IPS-15b (cell line): ENCODE data around the gene UNK.
"Not testable (repeated sequence)": the region's sequence is repeated elsewhere in the genome, so short reads cannot be mapped to it uniquely, and the experiment has no call there.

Experiments
- H3K27me3 ChIP-seq: one replicate; pipeline ENCODE4 v1.6.1; 2013; ENCODE audit warnings: low read length; ENCODE audit not compliant: control insufficient read depth, insufficient read depth
- H3K36me3 ChIP-seq: one replicate; pipeline ENCODE4 v1.6.1; 2013; ENCODE audit warnings: low read length; ENCODE audit not compliant: control insufficient read depth, insufficient read depth
- H3K4me1 ChIP-seq: one replicate; pipeline ENCODE4 v1.6.1; 2013; ENCODE audit warnings: mild to moderate bottlenecking, low read length; ENCODE audit not compliant: control insufficient read depth, insufficient read depth
- H3K4me3 ChIP-seq: one replicate; pipeline ENCODE4 v1.5.1; 2013; ENCODE audit warnings: low read depth, low read length
- H3K9ac ChIP-seq: one replicate; pipeline ENCODE4 v1.6.1; 2013; ENCODE audit warnings: low read depth, mild to moderate bottlenecking, low read length
- H3K9me3 ChIP-seq: one replicate; pipeline ENCODE4 v1.6.1; 2013; ENCODE audit warnings: mild to moderate bottlenecking, low read length; ENCODE audit not compliant: control insufficient read depth, insufficient read depth

Gene UNK

DNA sequence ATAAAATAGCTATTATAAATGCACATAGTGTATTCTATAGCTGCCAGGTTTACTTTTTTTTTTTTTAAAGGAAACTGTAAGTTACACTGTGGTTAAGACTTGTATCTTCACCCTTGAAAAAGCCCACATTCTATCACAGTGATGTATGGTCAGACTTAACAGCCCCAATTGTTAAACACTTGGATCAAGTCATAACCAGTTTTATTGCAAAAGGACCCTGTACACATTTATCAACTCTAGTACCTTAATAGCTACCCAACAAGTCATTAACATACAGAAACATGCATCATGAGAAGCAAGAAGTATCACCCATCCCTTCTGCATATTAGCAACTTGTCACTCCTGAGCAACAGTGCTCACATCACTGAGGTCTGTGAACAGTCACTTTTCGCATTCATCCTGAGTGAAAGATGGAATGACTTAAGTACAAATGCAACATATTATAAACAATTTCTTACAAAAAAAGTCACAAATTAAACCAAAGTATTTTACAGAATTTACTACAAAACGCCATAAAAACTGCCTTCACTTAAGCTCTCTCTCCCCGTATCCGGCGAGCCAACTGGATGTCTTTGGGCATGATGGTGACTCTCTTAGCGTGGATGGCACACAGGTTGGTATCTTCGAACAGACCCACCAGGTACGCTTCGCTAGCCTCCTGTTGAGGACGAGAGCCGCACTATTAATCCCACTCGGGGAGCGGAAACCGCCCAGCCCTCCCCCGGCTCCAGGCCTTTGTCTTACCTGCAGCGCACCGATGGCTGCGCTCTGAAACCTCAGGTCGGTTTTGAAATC is 6.3 kb upstream of the UNK start:
- Histone ChIP-seq H3K9ac (peak overlapping the region; percentile 93), H3K4me3 (peak overlapping the region; percentile 90), H3K36me3 (peaks cover 15% of the 10 kb centered on the region)
- not testable (repeated sequence) for H3K4me1 ChIP-seq, H3K9me3 ChIP-seq, H3K27me3 ChIP-seq

DNA sequence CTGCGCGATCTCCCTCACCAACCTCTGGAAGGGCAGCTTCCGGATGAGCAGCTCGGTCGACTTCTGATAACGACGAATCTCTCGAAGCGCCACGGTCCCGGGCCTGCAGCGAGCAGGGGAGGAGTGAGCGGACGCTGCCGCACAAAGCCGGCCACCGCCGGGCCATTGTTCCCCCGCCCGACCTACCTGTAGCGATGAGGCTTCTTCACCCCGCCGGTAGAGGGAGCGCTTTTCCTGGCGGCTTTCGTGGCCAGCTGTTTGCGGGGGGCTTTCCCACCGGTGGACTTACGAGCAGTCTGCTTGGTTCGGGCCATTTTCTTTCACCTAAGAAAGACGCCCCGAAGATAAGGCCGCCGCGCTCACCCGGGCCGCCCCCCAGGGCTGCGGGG is 5.8 kb upstream of the UNK start:
- peak overlapping the region; percentile 90 for H3K4me3 ChIP-seq
- H3K9me3 ChIP-seq: no peaks in the 10 kb centered on the region
- peak overlapping the region; percentile 93 for H3K9ac ChIP-seq
- H3K36me3 ChIP-seq: peaks cover 15% of the 10 kb centered on the region
- H3K27me3 ChIP-seq: no peaks in the 10 kb centered on the region
- peaks cover 14% of the 10 kb centered on the region for H3K4me1 ChIP-seq

DNA sequence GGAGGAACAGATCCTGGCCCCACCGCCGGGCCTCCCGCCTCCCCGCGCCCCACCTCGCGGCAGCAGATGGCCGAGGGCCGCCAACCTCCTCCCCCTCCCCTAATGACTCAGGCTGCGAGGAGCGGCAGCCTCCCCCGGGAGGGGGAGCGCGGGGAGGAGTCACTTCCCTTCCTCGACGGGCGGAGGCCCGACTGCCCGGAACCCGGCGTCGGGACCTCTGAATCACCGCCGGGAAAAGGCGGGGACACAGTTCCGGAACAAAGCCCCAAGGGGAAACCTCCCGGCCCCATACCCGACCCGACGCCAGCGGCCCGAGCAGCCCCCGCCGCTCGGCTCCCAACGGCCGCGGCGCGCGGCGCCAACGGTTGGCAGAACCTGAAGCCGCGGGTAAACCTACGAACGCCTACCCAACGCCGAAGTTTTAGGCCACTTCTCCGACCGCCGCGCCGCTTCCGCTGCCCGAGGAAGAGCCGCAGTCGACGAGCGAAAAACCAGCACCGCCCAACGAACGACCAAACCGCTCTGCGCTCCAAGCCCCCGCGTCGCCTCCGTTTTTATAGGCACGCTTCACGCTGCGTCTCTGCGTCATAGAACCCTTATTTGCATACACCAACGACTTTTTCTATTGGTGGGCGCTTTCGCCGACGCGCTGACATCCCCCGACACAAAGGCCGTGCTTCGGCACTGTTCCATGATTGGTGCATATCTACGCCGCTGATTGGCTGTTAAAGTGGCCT is 5.2 kb upstream of the UNK start:
- no peaks in the 10 kb centered on the region for H3K27me3 ChIP-seq
- peaks cover 15% of the 10 kb centered on the region for H3K36me3 ChIP-seq
- H3K4me1 ChIP-seq: peaks cover 18% of the 10 kb centered on the region
- H3K9me3 ChIP-seq: no peaks in the 10 kb centered on the region
- H3K9ac ChIP-seq: peak overlapping the region; percentile 93
- H3K4me3 ChIP-seq: peak overlapping the region; percentile 90

DNA sequence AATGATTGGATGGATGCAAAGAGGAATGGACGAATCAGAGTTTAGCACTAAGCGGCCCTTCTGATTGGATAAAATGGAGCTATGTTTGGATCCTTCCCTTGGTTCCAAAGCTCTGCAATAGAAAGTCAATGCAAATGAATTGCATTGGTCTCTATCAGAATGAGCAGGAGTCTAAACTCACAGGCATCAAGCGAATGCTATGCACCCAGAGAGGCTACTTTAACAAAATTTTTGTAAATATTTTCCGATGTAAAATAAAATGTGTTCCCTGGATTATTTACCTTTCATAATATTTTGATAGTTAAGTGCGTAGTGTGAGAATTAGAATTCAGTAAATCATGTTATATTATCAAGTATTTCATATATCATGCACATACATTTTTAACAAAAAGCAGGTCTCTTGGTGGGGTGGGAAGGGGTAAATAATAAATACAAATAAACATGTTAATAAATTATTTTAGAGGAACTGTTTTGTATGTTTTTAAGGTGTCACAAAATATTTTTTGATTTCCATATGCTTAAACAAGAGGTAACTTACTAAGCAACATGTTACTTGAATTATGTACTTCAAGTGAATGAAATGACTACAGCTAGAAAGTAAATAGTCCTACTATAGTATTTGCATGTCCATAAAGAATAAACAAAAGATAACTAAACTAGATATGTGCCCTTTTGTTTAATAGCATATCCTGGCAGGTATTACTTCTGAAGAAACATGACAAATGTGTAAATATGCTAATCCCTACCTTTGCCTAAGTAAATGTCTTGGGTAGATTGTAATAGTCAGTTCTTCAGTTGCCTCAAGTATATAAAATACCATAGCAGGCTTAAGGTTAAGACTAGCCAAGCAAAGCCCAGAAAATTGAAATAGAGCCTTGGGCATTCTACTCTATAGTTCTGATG is 4.4 kb upstream of the UNK start:
- no peaks in the 10 kb centered on the region for H3K27me3 ChIP-seq
- H3K4me1 ChIP-seq: peaks cover 17% of the 10 kb centered on the region
- no peak overlapping the region for H3K9ac ChIP-seq
- H3K9me3 ChIP-seq: no peaks in the 10 kb centered on the region
- no peak overlapping the region for H3K4me3 ChIP-seq
- peaks cover 15% of the 10 kb centered on the region for H3K36me3 ChIP-seq

DNA sequence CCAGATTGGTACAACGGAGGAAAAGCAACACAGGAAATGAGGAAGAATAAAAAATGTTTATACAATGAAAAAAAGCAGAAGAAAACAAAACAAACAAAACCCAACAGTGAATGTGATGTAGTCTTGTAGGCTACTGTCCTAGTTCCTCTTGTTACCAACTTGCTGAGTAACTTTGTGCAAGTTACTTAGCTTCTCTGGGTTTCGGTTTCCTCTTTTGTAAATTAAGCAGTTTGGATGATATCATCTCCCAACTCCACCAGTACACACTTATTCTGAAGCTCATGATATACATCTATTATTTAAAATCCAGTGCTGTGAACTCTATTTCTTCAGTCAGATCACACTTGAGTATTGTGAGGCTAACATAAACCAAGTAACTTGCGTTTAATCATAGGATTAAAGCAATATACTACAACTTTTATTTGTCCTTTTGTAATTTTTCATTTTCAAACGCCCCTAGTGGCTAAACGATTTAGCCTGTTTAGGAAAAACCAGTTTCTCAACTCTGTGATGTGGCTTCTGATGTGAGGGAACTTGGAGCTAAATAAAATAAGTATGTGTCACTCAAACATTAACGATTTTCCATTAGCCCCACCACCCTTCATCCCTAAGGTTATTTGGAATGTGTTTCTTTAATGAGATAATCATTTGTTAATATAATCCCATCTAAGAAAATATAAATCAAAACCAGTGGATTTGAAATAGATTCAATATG is 1.4 kb upstream of the UNK start:
- H3K36me3 ChIP-seq: peaks cover 5% of the 10 kb centered on the region
- H3K9ac ChIP-seq: no peak overlapping the region
- no peak overlapping the region for H3K4me3 ChIP-seq
- no peaks in the 10 kb centered on the region for H3K9me3 ChIP-seq
- peaks cover 15% of the 10 kb centered on the region for H3K4me1 ChIP-seq
- H3K27me3 ChIP-seq: no peaks in the 10 kb centered on the region

DNA sequence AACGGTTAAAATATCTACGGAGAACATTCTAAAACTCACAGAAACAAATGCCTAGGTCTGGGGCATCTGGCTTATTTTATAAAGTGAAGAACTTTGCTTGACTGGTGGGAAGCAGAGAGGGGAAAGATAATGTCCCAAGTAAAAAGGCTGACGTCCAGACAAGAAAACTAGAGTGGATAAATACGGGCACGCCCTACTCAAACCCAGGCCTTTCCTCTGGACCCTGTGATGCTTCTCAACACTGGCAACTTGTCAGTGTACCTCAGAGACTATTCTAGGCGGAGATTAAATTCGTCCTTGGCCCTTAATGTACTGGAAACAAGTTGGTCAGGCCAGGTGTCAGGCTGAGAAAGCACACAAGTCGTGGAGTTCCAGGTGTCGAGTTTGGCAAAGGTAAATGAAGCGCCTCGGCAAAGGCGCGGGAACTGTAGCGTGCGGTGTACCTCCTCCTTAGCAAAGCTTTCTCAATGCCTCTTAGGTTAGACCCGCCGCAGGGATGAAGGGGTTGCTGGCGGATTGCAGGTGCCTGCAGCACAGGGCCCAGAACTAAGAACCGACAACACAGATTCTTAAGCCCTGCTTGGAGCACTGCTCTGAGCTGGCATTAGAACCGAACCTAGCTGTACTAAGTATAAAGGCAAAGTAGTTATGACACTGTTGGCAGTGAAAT is 668 bp upstream of the UNK start:
- no peaks in the 10 kb centered on the region for H3K9me3 ChIP-seq
- no peaks in the 10 kb centered on the region for H3K36me3 ChIP-seq
- H3K4me1 ChIP-seq: peaks cover 15% of the 10 kb centered on the region
- H3K9ac ChIP-seq: peak overlapping the region; percentile 39
- peak overlapping the region; percentile 93 for H3K4me3 ChIP-seq
- no peaks in the 10 kb centered on the region for H3K27me3 ChIP-seq

DNA sequence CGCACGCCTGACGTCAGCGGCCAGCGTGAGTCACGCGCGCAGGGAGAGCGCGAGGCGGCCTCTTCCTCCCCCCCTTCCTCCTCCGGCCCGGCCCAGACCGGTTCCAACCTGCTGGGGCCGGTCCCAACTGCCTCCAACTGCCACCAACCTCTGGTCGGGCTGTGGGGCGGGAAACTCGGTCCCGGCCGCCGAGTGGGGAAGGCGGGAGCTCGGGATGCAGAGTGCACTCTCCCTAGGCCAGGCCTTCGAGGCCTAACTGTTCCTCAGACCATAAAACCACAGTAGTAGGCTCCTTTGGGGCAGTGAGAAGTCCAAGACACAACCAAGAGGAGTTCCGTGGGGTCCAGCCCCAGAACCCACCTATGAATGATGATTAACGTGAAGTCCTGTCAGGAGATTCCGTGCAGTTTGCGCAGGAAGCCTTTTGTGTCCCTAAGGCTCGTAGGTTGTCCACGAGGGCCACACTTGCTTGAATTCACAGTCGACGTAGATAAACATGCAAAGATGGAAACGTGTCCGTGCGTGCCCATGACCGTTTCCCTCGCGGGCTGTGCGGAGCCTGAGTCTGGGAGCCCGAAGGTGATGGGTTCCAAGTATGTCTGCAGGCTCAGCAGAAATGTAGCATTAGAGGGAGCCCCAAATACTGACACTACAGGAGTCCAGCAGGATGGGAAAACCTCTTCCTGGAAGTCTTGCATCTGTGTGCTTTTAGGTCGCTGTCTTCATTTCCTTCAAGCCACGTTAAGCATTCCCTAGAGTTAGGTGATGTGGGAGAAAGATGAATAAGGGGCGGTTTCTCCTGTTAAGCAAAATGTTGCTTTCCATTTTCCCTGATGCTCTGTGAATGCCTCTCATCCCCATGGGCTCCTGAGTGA is 647 bp downstream of the UNK start:
- Histone ChIP-seq H3K36me3 (no peaks in the 10 kb centered on the region), H3K9ac (peak overlapping the region; percentile 99), H3K4me1 (peaks cover 15% of the 10 kb centered on the region), H3K27me3 (no peaks in the 10 kb centered on the region), H3K4me3 (peak overlapping the region; percentile 93), H3K9me3 (no peaks in the 10 kb centered on the region)

DNA sequence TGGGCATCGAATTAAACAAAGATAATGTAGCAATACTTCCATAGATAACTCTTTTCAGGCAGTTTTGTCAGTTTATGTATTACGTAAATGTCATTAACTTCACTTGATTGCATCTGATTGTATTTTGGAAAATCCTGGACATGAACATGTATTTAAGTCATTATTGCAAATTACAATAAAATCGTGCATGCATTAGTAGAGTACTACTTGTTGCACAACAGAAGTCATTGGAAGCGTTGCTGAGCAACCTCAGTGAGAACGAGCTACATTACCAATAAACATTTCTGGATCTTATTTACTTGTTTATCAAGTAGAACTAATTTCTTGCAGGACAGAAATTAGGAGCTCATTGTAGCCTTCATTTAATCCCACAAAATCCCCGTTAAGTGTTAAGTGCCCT is 6.6 kb downstream of the UNK start:
- no peaks in the 10 kb centered on the region for H3K27me3 ChIP-seq
- no peak overlapping the region for H3K9ac ChIP-seq
- H3K36me3 ChIP-seq: peaks cover 4% of the 10 kb centered on the region
- H3K4me3 ChIP-seq: no peak overlapping the region
- peaks cover under 1% of the 10 kb centered on the region for H3K4me1 ChIP-seq
- H3K9me3 ChIP-seq: no peaks in the 10 kb centered on the region

DNA sequence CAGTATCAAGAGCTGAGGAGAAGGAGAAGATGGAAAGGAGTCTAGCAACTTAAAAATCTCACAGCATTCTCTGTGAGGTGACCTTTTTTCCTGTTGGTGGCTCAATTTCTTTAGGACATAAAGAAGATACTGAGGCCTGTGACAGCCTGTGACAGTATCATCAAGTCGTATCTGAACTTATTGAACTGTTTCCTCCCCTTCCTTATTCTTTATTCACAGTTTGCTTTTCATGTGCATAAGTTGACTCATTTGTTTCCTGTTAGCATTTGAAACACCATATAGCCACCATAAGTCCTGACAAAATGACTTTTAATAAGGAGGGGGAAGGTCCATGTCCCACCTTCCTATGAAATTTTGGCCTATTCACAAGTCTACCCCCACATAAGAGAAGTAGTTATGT is 8.9 kb downstream of the UNK start:
- Histone ChIP-seq H3K36me3 (peaks cover 12% of the 10 kb centered on the region), H3K9ac (no peak overlapping the region), H3K9me3 (no peaks in the 10 kb centered on the region), H3K4me3 (no peak overlapping the region), H3K27me3 (no peaks in the 10 kb centered on the region), H3K4me1 (no peaks in the 10 kb centered on the region)

DNA sequence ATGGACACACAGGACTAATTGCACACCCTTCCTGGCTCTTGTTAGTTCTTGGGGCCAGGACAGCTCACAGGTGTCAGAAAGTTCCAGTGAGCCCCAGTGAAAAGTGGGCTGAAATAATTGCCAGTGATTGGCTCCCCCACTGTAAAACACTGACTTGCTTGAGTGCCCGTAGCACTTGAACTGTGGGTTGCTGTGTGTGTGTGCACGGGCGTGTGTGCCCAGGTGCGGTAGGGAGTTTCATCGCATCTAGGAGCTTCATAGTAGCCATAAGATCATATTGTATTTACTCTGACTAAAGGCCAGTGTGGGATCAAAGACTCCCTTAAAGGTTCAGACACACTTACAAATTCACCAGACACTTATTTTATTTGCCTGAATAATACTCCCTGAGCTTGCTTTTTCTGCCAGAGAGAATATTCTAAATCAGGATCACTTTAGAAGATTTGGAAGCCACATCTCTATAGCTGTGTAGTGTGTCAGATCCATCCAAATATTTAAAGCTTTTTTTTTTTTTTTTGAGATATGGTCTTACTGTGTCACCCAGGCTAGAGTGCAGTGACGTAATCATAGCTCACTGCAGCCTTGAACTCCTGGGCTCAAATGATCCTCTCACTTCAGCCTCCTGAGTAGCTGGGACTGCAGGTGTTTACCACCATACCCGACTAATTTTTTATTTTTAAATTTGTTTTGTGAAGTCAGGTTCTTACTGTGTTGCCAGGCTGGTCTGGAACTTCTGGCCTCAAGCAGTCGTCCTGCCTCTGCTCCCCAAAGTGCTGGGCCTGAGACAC is 11.4 kb downstream of the UNK start:
- H3K4me3 ChIP-seq: no peak overlapping the region
- H3K4me1 ChIP-seq: no peaks in the 10 kb centered on the region

More for the DNA sequence above, 11.4 kb downstream of the UNK start:
- no peaks in the 10 kb centered on the region for H3K27me3 ChIP-seq
- no peak overlapping the region for H3K9ac ChIP-seq
- H3K36me3 ChIP-seq: peaks cover 15% of the 10 kb centered on the region
- no peaks in the 10 kb centered on the region for H3K9me3 ChIP-seq
